Skeletal muscle satellite cell (primary cell): Measurements from ENCODE around the gene DMXL2.

Source experiments
- H3K27me3 ChIP-seq: 2 replicates; pipeline ENCODE4 v1.7.0; 2013; ENCODE audit warnings: low read length; ENCODE audit not compliant: control insufficient read depth, insufficient read depth
- H3K36me3 ChIP-seq: 2 replicates; pipeline ENCODE4 v1.7.0; 2013; ENCODE audit warnings: mild to moderate bottlenecking, control low read depth, low read length; ENCODE audit not compliant: insufficient read depth
- H3K4me1 ChIP-seq: 2 replicates; pipeline ENCODE4 v1.7.0; 2013; ENCODE audit warnings: low read length; ENCODE audit not compliant: control insufficient read depth, insufficient read depth
- H3K4me2 ChIP-seq: 2 replicates; pipeline ENCODE4 v1.7.0; 2013; ENCODE audit warnings: mild to moderate bottlenecking, low read length
- H3K4me3 ChIP-seq: 2 replicates; pipeline ENCODE4 v1.7.0; 2013; ENCODE audit warnings: low read length
- H3K9ac ChIP-seq: 2 replicates; pipeline ENCODE4 v1.7.0; 2013; ENCODE audit warnings: mild to moderate bottlenecking, low read depth, low read length, moderate library complexity
- H3K9me3 ChIP-seq: replicated peaks from 2 replicates; pipeline ENCODE4 v1.7.0; 2013; ENCODE audit warnings: mild to moderate bottlenecking, control low read depth, low read length

The DMXL2 gene

DNA sequence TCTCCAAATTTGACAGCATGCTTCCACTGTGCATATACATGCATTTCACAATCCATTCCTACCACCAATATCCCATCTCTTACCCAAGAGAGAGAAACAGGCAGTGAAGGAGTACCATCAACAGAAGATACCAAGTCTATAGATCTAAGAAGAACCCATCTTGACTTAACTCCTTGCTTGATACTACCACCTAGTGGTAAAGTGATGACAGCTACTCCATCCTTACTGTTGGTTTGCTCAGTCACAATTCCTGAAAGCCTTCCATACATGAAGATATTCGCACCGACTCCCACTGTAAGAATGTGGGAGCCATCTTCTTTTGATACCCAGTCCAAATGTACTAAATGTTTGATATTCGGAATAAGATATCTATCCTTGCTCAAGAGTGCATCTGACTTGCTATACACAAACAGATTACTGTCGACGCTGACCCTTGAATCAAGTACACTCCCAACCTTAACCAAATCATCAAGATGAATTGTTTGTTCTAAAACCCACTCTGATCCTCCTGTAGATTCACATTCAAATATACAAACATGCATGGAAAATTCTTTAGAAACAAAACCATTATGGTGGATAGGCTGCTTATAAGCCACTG lies 123.1 kb downstream of the DMXL2 start:
- Histone ChIP-seq H3K9me3 (no peaks in the 10 kb centered on the region), H3K4me1 (peaks cover 7% of the 10 kb centered on the region), H3K36me3 (no peaks in the 10 kb centered on the region), H3K4me3 (no peak overlapping the region), H3K9ac (no peak overlapping the region), H3K27me3 (no peaks in the 10 kb centered on the region), H3K4me2 (no peak overlapping the region)

DNA sequence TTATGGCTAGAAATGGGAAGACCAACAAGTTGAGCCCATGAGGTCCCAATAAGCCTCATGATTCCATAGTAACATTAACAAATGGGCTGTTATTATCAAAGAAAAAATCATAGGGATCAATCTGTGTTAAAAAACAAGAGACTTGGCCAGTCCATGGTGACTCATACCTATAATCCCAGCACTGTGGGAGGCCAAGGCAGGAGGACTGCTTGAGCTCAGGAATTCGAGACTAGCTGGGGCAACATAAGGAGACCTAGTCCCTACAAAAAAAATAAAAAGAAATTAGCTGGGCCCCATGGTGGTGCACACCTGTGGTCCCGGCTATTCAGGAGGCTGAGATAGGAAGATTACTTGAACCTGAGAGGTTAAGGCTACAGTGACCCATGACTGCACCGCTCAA lies 124.8 kb downstream of the DMXL2 start:
- H3K27me3 ChIP-seq, result no peaks in the 10 kb centered on the region
- H3K4me2 ChIP-seq, result no peak overlapping the region
- no peaks in the 10 kb centered on the region for H3K36me3 ChIP-seq
- H3K9me3 ChIP-seq, result no peaks in the 10 kb centered on the region
- no peak overlapping the region for H3K9ac ChIP-seq
- no peak overlapping the region for H3K4me3 ChIP-seq
- peaks cover 11% of the 10 kb centered on the region for H3K4me1 ChIP-seq

DNA sequence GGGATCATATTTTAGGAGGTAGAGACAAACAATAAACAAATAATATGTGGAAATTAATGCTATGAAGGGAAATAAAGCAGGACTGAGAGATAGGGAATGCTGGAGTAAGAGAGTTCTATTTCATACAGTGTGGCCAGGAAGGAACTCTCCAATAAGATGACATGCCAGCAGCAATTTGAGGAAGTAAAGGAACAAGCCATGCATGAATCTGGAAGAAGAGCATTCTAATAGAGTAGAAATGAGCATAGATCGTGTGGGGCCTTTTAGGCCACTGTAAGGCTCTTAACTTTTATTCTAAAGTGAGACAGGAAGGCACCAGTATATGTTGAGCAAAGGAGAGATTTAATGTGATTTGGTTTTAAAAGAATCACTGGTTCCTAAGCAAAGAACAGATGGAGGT lies 126.3 kb downstream of the DMXL2 start:
- Histone ChIP-seq H3K36me3 (no peaks in the 10 kb centered on the region), H3K9ac (no peak overlapping the region)

DNA sequence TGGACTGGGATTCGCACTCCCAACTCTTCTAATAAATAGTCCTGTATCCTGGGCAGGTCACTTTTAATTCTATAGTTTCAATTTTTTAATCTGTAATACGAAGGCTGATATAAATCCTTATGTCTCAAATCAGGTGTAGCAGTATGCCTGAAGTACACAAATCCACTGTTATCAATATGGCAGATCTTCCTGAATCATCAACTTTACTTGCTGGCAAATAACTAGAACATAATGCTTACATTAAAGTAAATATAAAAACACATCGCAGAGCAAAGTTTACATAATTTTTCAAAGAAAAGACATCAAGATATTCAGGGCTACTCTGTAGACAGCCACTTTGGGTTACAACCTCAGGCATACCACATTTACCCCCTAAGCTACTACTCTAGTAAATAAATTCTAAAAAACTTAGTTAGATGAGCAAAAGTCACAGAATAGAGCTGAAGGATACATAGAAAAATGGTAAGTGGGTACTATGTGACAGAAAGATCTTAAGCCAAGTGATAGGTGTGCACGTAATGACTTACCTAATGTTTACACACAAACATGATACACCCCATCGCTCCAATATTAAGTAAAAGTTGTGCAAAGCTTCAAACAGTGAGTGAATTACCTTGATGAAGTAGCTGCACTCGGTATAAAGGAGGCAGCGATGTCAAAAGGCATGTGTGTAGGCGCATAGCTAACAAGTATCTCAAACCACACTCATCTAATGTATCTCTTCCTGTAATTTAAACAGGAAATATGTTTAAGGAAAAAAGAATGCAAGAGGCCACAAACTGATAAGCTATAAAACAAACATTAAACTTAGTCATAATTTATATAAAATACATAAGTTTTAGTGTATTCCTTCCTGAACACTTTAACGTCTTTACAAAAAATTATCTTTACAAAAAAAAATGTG lies 127.9 kb downstream of the DMXL2 start:
- no peak overlapping the region for H3K4me3 ChIP-seq
- H3K27me3 ChIP-seq, result no peaks in the 10 kb centered on the region
- peaks cover 11% of the 10 kb centered on the region for H3K4me1 ChIP-seq
- H3K9me3 ChIP-seq, result no peaks in the 10 kb centered on the region
- peak overlapping the region; percentile 51 for H3K4me2 ChIP-seq
- no peaks in the 10 kb centered on the region for H3K36me3 ChIP-seq
- H3K9ac ChIP-seq, result no peak overlapping the region

More for the DNA sequence above, 126.3 kb downstream of the DMXL2 start:
- Histone ChIP-seq H3K4me1 (peaks cover 11% of the 10 kb centered on the region), H3K4me3 (no peak overlapping the region), H3K9me3 (no peaks in the 10 kb centered on the region), H3K4me2 (no peak overlapping the region), H3K27me3 (no peaks in the 10 kb centered on the region)

DNA sequence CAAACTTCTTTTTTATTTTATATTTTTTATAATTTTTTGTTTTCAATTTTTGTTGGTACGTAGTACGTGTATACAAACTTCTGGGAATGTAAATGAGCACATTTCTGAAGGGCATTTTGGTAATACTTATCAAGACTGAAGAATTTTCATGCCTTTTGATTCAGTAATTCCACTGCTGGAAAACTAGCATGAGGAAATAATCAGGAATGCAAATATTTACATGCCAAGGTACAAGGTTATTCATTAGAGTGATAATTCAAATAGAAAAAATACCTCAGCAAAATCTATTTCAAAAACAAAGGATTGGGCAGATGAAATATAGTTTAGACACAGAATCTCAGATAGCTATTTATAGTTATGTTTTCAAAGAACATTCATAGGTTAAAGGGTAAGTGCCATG lies 128.7 kb downstream of the DMXL2 start:
- H3K27me3 ChIP-seq, result no peaks in the 10 kb centered on the region
- no peaks in the 10 kb centered on the region for H3K9me3 ChIP-seq
- H3K36me3 ChIP-seq, result no peaks in the 10 kb centered on the region
- H3K9ac ChIP-seq, result no peak overlapping the region
- H3K4me1 ChIP-seq, result peaks cover 11% of the 10 kb centered on the region
- H3K4me2 ChIP-seq, result no peak overlapping the region
- no peak overlapping the region for H3K4me3 ChIP-seq

DNA sequence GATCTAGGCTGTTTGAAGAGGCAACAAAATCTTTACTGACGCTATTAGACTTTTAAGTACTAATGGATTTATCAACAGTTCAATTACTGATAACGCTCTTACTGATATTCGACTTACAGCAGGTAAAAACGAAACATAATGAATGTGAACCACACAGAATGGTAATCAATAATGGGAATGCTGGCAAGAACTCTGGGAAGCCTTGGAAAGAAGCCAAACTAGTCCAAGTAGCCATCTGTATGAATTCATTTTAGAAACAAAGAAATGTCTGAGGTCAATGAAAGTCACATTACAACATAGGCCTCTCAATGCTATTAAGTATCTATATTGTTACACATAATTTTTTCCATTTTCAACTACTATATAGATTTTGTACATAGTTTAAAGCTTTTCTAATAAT lies 130.0 kb downstream of the DMXL2 start:
- Histone ChIP-seq H3K4me3 (no peak overlapping the region), H3K36me3 (no peaks in the 10 kb centered on the region), H3K4me1 (peaks cover 11% of the 10 kb centered on the region), H3K27me3 (no peaks in the 10 kb centered on the region), H3K9me3 (no peaks in the 10 kb centered on the region), H3K4me2 (no peak overlapping the region), H3K9ac (no peak overlapping the region)

DNA sequence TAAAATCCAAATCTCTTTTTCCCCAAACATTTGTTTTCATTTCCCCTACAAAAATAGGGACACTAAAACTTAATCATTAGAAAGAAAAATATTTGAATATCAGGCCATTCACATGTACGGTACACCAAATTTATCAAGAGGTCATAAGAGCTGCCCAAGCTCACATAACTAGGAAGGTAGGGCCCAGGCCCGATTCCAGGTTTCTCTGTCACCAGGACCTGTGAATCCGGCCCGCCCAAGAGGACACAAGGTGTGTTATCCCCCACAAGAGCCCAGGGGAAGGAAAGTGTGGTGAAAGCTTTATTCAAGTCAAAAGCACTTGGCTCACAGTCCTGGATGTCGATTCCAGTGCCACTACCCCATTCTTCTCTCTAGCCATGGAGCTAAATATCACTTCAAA lies 130.6 kb downstream of the DMXL2 start:
- Histone ChIP-seq H3K4me3 (no peak overlapping the region), H3K36me3 (no peaks in the 10 kb centered on the region), H3K27me3 (no peaks in the 10 kb centered on the region), H3K4me1 (peaks cover 11% of the 10 kb centered on the region), H3K9me3 (no peaks in the 10 kb centered on the region), H3K9ac (no peak overlapping the region), H3K4me2 (no peak overlapping the region)

DNA sequence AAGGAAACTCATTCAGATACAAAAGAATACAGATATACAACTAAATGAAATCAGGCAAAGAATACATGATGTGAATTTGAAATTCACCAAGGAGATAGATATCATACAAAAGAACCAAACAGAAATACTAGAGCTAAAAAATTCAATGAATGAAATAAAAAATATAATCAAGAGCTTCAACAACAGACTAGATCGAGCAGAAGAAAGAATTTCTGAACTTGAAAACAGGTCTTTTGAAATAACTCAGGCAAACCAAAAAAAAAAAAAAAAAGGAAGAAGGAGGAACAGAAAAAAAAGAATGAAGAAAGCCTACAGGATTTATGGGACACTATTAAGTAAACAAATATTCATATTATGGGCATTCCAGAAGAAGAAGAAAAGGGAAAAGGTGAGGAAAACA lies 137.8 kb downstream of the DMXL2 start:
- Histone ChIP-seq H3K27me3 (no peaks in the 10 kb centered on the region), H3K4me2 (no peak overlapping the region), H3K9ac (no peak overlapping the region), H3K9me3 (peaks cover 5% of the 10 kb centered on the region), H3K36me3 (peaks cover 11% of the 10 kb centered on the region), H3K4me3 (no peak overlapping the region), H3K4me1 (no peaks in the 10 kb centered on the region)

DNA sequence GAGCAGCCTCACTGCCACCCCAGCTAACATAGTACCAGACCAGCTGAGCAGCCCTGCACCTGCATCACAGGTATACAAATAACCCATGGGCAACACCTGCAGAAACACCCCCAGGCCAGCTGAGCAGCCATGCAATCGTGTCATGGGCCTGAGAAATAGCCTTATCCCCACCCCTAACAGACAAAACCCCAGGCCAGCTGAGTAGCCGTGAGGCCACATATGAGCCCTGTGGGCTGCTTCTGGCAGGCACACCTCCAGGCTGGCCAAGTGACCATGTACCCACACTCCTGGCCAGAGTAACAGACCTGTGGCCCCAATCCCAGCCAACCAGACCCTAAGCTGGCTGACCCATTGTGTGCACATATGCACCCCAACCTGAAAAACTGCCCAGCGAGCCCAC lies 138.6 kb downstream of the DMXL2 start:
- Histone ChIP-seq H3K27me3 (no peaks in the 10 kb centered on the region), H3K36me3 (peaks cover 11% of the 10 kb centered on the region), H3K4me2 (no peak overlapping the region), H3K9ac (no peak overlapping the region), H3K9me3 (peaks cover 5% of the 10 kb centered on the region), H3K4me1 (no peaks in the 10 kb centered on the region), H3K4me3 (no peak overlapping the region)

DNA sequence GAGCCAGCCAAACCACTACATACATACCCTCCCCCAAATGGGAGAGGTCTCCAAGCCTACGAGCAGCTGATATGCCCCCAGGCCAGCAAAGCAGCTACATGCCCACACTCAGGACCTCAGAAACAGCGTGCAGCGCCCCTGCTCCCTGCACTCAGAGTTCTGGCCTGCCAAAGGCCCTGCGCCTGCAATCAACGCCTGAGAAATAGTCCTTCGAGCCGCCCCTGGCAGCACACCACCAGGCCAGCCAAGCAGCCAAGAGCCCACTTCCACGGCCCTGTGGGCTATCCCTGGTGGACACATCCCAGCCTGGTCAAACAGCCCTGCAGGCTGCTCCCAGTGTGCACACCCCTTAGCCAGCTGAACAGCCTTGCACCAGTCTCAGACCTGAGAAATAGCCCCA lies 139.1 kb downstream of the DMXL2 start:
- Histone ChIP-seq H3K4me1 (no peaks in the 10 kb centered on the region), H3K9me3 (peaks cover 5% of the 10 kb centered on the region), H3K36me3 (peaks cover 11% of the 10 kb centered on the region), H3K4me3 (no peak overlapping the region), H3K4me2 (no peak overlapping the region), H3K9ac (no peak overlapping the region), H3K27me3 (no peaks in the 10 kb centered on the region)

DNA sequence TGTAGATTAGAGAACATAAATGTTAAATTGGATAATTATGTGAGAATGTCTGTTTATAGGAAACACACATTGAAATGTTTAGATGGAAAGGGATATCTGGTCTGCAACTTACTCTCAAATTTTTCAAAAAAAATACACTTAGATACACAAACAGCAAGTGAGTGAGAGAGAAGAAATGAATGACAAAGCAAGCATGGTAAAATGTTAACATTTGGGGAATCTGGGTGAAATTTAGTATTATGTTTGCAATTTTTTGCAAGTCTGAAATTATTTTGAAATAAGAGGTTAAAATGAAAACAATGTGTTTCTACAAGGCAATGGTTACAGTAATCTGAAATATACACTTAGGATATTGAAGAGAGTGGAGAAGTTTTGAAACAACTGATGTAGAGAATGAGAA lies 146.8 kb downstream of the DMXL2 start:
- Histone ChIP-seq H3K4me2 (no peak overlapping the region), H3K4me1 (no peaks in the 10 kb centered on the region), H3K9me3 (no peaks in the 10 kb centered on the region), H3K27me3 (no peaks in the 10 kb centered on the region), H3K4me3 (no peak overlapping the region), H3K9ac (no peak overlapping the region), H3K36me3 (peaks cover 4% of the 10 kb centered on the region)

DNA sequence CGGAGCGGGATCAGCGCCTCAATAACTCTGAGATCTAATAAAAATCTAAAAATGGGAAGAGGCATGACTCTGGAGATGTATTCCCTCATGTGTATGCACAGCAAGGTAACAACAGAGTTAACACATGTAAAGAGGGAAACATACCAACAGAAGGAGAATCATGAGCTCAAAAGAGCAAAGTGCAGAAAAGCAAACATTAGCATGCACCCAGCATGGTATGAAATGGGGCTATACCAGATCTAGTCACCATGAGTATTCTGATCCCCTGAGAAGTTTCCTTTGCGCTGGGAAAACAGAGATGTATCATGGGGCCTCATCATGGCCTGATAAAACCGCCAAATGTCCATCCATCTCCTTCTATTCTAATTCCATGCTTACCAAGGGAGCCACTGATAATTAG lies 152.1 kb downstream of the DMXL2 start:
- Histone ChIP-seq H3K9me3 (no peaks in the 10 kb centered on the region), H3K27me3 (no peaks in the 10 kb centered on the region), H3K4me1 (no peaks in the 10 kb centered on the region), H3K9ac (no peak overlapping the region), H3K4me3 (no peak overlapping the region), H3K36me3 (no peaks in the 10 kb centered on the region), H3K4me2 (no peak overlapping the region)
